OCI-LY7 (cell line): ENCODE measurements around the gene ATP2A3.

Source experiments
- CTCF ChIP-seq: fragments of 200-600 bp; sonication (generic); conservative IDR thresholded peaks from 2 replicates; pipeline ENCODE4 v1.5.1; 2014; ENCODE audit warnings: mild to moderate bottlenecking, antibody characterized with exemption, low read length, moderate library complexity, mixed read lengths
- EZH2phosphoT487 ChIP-seq: fragments of 200-600 bp; sonication (generic); IDR thresholded peaks from 2 replicates; pipeline ENCODE4 v1.6.1; 2018; ENCODE audit warnings: low read depth, borderline replicate concordance, mild to moderate bottlenecking, mixed run types, antibody characterized with exemption, low read length, moderate library complexity, mixed read lengths

- TF ChIP-seq CTCF = no peak
- TF ChIP-seq EZH2phosphoT487 = no peak
These were observed 66.5 kb downstream of the ATP2A3 start for GRCh38 chr17:3897731-3898130.
